Duodenal mucosa (tissue), 2 donors: ENCODE results near the gene PHEX.

ENCODE experiments used
- H3K27ac ChIP-seq: one replicate; pipeline ENCODE4 v1.7.0; 2013; ENCODE audit warnings: low read depth, low read length
- H3K27me3 ChIP-seq, 2 donors: one replicate each; pipeline ENCODE4 v1.7.0; 2013; ENCODE audit warnings: low read length in 2 of 2, control low read depth in 1 of 2; ENCODE audit not compliant: insufficient read depth in 2 of 2, control insufficient read depth in 1 of 2
- H3K36me3 ChIP-seq, 2 donors: one replicate each; pipeline ENCODE4 v1.7.0; 2013; ENCODE audit warnings: low read length in 2 of 2, control low read depth in 1 of 2; ENCODE audit not compliant: insufficient read depth in 2 of 2, control insufficient read depth in 1 of 2
- H3K4me1 ChIP-seq, 2 donors: one replicate each; pipeline ENCODE4 v1.7.0; 2013; ENCODE audit warnings: low read length in 2 of 2, control low read depth in 1 of 2; ENCODE audit not compliant: insufficient read depth in 2 of 2, control insufficient read depth in 1 of 2
- H3K4me3 ChIP-seq, 2 donors: one replicate each; pipeline ENCODE4 v1.7.0; 2013; ENCODE audit warnings: low read length in 2 of 2, low read depth in 1 of 2
- H3K9ac ChIP-seq, 2 donors: one replicate each; pipeline ENCODE4 v1.7.0; 2013; ENCODE audit warnings: low read length in 2 of 2, low read depth in 1 of 2
- H3K9me3 ChIP-seq, 2 donors: one replicate each; pipeline ENCODE4 v1.7.0; 2013; ENCODE audit warnings: low read length in 2 of 2, control low read depth in 1 of 2; ENCODE audit not compliant: control insufficient read depth in 1 of 2

Gene PHEX

GRCh38 chrX:22193851-22194659 is 161.9 kb downstream of the PHEX start:
- H3K27ac ChIP-seq: no peak overlapping the region
- H3K9me3 ChIP-seq: no peaks in the 10 kb centered on the region
- no peaks in the 10 kb centered on the region for H3K36me3 ChIP-seq
- H3K4me1 ChIP-seq: no peaks in the 10 kb centered on the region
- H3K4me3 ChIP-seq: no peak overlapping the region
- H3K9ac ChIP-seq: no peak overlapping the region
- no peaks in the 10 kb centered on the region for H3K27me3 ChIP-seq

DNA sequence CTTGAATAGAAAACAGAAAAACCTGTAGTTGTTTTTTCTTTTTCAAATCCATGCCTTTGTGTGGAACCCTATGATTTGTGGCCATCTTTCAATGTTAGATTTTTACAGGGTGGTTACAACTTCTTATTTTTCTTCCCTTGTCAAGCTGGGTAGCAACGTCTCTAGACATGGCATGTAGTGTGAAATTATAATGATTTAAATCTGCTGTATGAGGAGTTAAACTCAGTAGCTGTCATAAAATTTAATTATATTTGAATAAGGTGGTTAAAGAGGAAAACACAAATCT is 162.5 kb downstream of the PHEX start:
- no peak overlapping the region for H3K27ac ChIP-seq
- no peaks in the 10 kb centered on the region for H3K36me3 ChIP-seq
- no peak overlapping the region for H3K9ac ChIP-seq
- H3K9me3 ChIP-seq: no peaks in the 10 kb centered on the region
- no peak overlapping the region for H3K4me3 ChIP-seq
- no peaks in the 10 kb centered on the region for H3K4me1 ChIP-seq
- no peaks in the 10 kb centered on the region for H3K27me3 ChIP-seq

DNA sequence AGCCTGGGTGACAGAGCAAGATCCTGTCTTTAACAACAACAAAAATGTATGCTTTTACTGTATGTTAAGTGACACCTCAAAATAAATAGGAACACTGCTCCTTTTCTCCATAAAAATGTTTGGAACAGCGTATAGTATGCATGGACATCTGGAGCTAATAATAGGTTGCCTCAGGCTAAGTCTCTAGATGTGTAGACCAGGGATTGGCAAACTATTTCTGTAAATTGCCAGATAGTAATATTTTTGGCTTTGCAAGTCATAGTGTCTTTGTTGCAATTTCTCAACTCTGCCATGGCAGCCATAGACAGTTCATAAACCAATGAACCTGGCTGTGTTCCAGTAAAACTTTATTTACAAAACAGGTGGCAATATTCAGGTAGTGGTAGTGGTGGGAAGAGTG is 164.0 kb downstream of the PHEX start:
- H3K27ac ChIP-seq: no peak overlapping the region

DNA sequence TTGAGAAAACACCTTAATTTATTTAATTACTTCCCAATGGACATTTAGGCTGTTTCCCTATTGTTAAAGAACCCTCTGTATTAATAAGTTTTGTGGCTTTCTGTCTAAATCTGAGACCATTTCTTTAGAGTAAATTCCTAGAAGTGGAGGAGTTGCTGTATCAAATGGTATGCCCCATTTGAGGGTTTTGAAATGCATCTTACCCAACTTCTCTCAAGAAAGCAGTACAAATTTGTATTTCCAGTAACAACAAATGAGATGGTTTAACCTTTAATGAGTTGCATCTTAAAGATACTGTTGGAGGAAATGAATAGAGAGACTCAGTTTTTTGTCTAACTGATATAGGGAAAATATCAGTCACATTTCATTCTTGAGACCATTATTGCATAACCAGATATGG is 170.1 kb downstream of the PHEX start:
- Histone ChIP-seq H3K36me3 (no peaks in the 10 kb centered on the region), H3K9ac (no peak overlapping the region), H3K4me1 (no peaks in the 10 kb centered on the region), H3K4me3 (no peak overlapping the region), H3K27me3 (no peaks in the 10 kb centered on the region), H3K9me3 (no peaks in the 10 kb centered on the region), H3K27ac (no peak overlapping the region)

More for the DNA sequence above, 164.0 kb downstream of the PHEX start:
- no peak overlapping the region for H3K9ac ChIP-seq
- no peaks in the 10 kb centered on the region for H3K36me3 ChIP-seq
- H3K4me1 ChIP-seq: no peaks in the 10 kb centered on the region
- no peaks in the 10 kb centered on the region for H3K9me3 ChIP-seq
- H3K27me3 ChIP-seq: no peaks in the 10 kb centered on the region
- H3K4me3 ChIP-seq: no peak overlapping the region

- no peak overlapping the region for H3K27ac ChIP-seq
- no peak overlapping the region for H3K9ac ChIP-seq
- no peaks in the 10 kb centered on the region for H3K4me1 ChIP-seq
- H3K36me3 ChIP-seq: no peaks in the 10 kb centered on the region
- no peaks in the 10 kb centered on the region for H3K27me3 ChIP-seq
- no peaks in the 10 kb centered on the region for H3K9me3 ChIP-seq
- no peak overlapping the region for H3K4me3 ChIP-seq
Measured at GRCh38 chrX:22203186-22203585, 171.1 kb downstream of the PHEX start.

GRCh38 chrX:22206781-22207180 is 174.7 kb downstream of the PHEX start:
- H3K27me3 ChIP-seq: no peaks in the 10 kb centered on the region
- no peak overlapping the region for H3K27ac ChIP-seq
- no peaks in the 10 kb centered on the region for H3K9me3 ChIP-seq
- H3K4me1 ChIP-seq: no peaks in the 10 kb centered on the region
- no peaks in the 10 kb centered on the region for H3K36me3 ChIP-seq
- H3K9ac ChIP-seq: no peak overlapping the region
- no peak overlapping the region for H3K4me3 ChIP-seq

GRCh38 chrX:22220941-22221340 is 188.8 kb downstream of the PHEX start:
- no peaks in the 10 kb centered on the region for H3K4me1 ChIP-seq
- H3K9me3 ChIP-seq: no peaks in the 10 kb centered on the region
- no peaks in the 10 kb centered on the region for H3K36me3 ChIP-seq
- no peaks in the 10 kb centered on the region for H3K27me3 ChIP-seq
- no peak overlapping the region for H3K4me3 ChIP-seq
- H3K27ac ChIP-seq: no peak overlapping the region
- H3K9ac ChIP-seq: no peak overlapping the region

DNA sequence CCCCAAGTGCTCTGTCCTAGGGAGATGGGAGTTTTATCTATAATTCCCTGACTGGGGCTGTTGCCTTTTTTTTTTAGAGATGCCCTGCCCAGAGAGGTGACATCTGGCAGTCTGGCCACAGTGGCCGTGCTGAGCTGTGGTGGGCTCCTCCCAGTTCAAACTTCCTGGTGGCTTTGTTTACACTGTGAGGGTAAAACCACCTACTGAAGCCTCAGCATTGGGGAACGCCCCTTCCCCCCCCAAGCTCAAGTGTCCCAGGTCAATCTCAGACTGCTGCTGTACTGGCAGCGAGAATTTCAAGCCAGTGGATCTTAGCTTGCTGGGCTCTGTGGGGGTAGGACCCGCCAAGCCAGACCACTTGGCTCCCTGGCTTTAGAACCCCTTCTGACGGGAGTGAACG is 202.3 kb downstream of the PHEX start:
- Histone ChIP-seq H3K27me3 (no peaks in the 10 kb centered on the region), H3K4me1 (no peaks in the 10 kb centered on the region), H3K9me3 (no peaks in the 10 kb centered on the region), H3K9ac (no peak overlapping the region), H3K36me3 (no peaks in the 10 kb centered on the region), H3K4me3 (no peak overlapping the region), H3K27ac (no peak overlapping the region)

- Histone ChIP-seq H3K4me1 (no peaks in the 10 kb centered on the region), H3K9me3 (no peaks in the 10 kb centered on the region), H3K4me3 (no peak overlapping the region), H3K36me3 (no peaks in the 10 kb centered on the region), H3K27me3 (no peaks in the 10 kb centered on the region), H3K9ac (no peak overlapping the region), H3K27ac (no peak overlapping the region)
Measured at GRCh38 chrX:22237479-22237878, 205.4 kb downstream of the PHEX start.

DNA sequence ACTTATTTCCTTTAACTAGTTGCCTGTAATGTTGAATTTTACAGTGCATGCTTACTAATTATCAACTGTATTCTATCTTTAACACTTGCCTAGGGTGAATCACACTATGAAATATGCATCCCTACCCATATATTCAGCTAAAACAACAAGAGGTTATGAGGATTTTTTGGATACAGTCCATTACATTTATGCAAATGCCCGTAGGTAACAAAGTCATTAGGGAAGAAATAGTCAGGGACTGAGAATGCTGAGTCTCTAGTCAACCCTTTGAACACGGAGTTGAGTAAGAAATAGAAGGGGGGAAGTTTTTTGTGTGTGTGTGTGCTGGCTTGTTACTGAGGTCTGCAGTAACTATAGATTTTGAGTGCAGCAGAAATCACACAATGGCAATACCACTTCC is 214.5 kb downstream of the PHEX start:
- H3K36me3 ChIP-seq: no peaks in the 10 kb centered on the region
- no peaks in the 10 kb centered on the region for H3K4me1 ChIP-seq
- no peak overlapping the region for H3K9ac ChIP-seq
- H3K27me3 ChIP-seq: no peaks in the 10 kb centered on the region
- H3K27ac ChIP-seq: no peak overlapping the region
- H3K4me3 ChIP-seq: no peak overlapping the region
- no peaks in the 10 kb centered on the region for H3K9me3 ChIP-seq

DNA sequence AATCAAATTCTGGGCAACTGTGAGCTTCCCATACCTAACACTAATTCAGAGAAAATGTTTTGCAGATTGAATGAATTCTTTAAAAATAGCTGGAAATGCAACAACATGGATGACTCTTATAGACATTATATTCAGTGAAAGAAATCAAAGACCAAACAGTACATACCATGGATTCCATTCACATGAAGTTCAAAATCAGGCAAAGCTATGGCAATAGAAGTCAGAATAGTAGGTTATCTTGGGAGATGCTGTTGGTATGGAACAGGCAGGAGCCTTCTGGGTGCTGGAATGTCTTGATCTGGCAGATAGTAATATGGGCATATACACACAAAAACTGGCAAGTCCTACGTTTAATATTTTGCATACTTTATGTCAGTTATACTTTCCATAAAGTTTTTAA is 215.0 kb downstream of the PHEX start:
- Histone ChIP-seq H3K27ac (no peak overlapping the region), H3K9ac (no peak overlapping the region), H3K4me3 (no peak overlapping the region), H3K36me3 (no peaks in the 10 kb centered on the region), H3K9me3 (no peaks in the 10 kb centered on the region), H3K27me3 (no peaks in the 10 kb centered on the region), H3K4me1 (no peaks in the 10 kb centered on the region)
